SK-N-SH (cell line): ENCODE data around the gene M6PR. TPM values are rescaled to one million over a fixed set of nuclear protein-coding genes. Genes with fewer than 3 reads are reported as not detected.

Experiments used
- CTCF ChIA-PET: fragments of 300-600, 350-600 bp; formaldehyde crosslinking; extraction: SDS; loops from one replicate; lab custom pipeline; 2021; lab: Yijun Ruan, JAX
- POLR2A ChIA-PET: fragments of 350-600 bp; sonication (Branson Sonifier 250); formaldehyde crosslinking; extraction: SDS; loops from one replicate; lab custom pipeline; 2020; ENCODE audit warnings: antibody characterized with exemption, inconsistent platforms; lab: Yijun Ruan, JAX
- DNase-seq: peaks from one replicate; pipeline ENCODE4 v3.0.0; 2012
- H2AFZ ChIP-seq: fragments of 200-600 bp; sonication (generic); 2 replicates; pipeline ENCODE4 v1.8.1; 2016; ENCODE audit warnings: antibody characterized with exemption, mild to moderate bottlenecking, low read depth
- H3F3A ChIP-seq: fragments of 200-600 bp; sonication (generic); replicated peaks from 2 replicates; pipeline ENCODE3; 2016; ENCODE audit warnings: antibody characterized with exemption, mild to moderate bottlenecking; ENCODE audit not compliant: insufficient read depth
- H3K27ac ChIP-seq, 2 experiments: fragments of 200-500 bp in 1 of 2; fragments of 200-600 bp in 1 of 2; sonication (Bioruptor generic) in 1 of 2; sonication (generic), shearing (Covaris generic) in 1 of 2; 2 replicates each; pipeline versions ENCODE4 v1.5.1 to v1.6.1; 2014 to 2016; ENCODE audit warnings: low read depth in 2 of 2, inconsistent platforms in 1 of 2, low read length in 1 of 2, mild to moderate bottlenecking in 1 of 2, mixed read lengths in 1 of 2
- H3K27me3 ChIP-seq: fragments of 200-600 bp; sonication (generic), shearing (Covaris generic); 2 replicates; pipeline ENCODE4 v1.6.1; 2016; ENCODE audit warnings: mixed run types; ENCODE audit not compliant: insufficient read depth
- H3K36me3 ChIP-seq, 2 experiments: fragments of 200-500 bp in 1 of 2; fragments of 200-600 bp in 1 of 2; sonication (Bioruptor generic) in 1 of 2; sonication (generic) in 1 of 2; replicated peaks in 1 of 2; 2 replicates each; pipeline versions ENCODE3 to v1.5.1; 2014 to 2016; ENCODE audit warnings: low read length in 1 of 2, mild to moderate bottlenecking in 1 of 2; ENCODE audit not compliant: insufficient read depth in 2 of 2, control insufficient read depth in 1 of 2
- H3K4me1 ChIP-seq, 2 experiments: fragments of 200-500 bp in 1 of 2; fragments of 200-600 bp in 1 of 2; sonication (Bioruptor generic) in 1 of 2; sonication (generic), shearing (Covaris generic) in 1 of 2; 2 replicates each; pipeline versions ENCODE4 v1.5.1 to v1.6.1; 2014 to 2016; ENCODE audit warnings: low read depth in 1 of 2, low read length in 1 of 2, mixed run types in 1 of 2; ENCODE audit not compliant: insufficient read depth in 2 of 2, control insufficient read depth in 1 of 2
- H3K4me2 ChIP-seq: fragments of 200-600 bp; sonication (generic), shearing (Covaris generic); 2 replicates; pipeline ENCODE4 v1.6.1; 2017; ENCODE audit warnings: mixed run types
- H3K4me3 ChIP-seq, 2 experiments: fragments of 200-500 bp in 1 of 2; fragments of 200-600 bp in 1 of 2; sonication (Bioruptor generic) in 1 of 2; sonication (generic), shearing (Covaris generic) in 1 of 2; 2 replicates each; pipeline versions ENCODE4 v1.5.1 to v1.8.1; 2014 to 2016; ENCODE audit warnings: low read depth in 2 of 2, inconsistent platforms in 1 of 2, low read length in 1 of 2, mild to moderate bottlenecking in 1 of 2, mixed read lengths in 1 of 2, moderate library complexity in 1 of 2
- H3K79me2 ChIP-seq: fragments of 200-600 bp; sonication (generic); 2 replicates; pipeline ENCODE4 v1.8.1; 2017; ENCODE audit warnings: mild to moderate bottlenecking; ENCODE audit not compliant: insufficient read depth
- H3K9ac ChIP-seq: fragments of 200-600 bp; sonication (generic); 2 replicates; pipeline ENCODE4 v1.6.1; 2017; ENCODE audit warnings: mixed run types
- H3K9me2 ChIP-seq: fragments of 200-600 bp; sonication (generic); 2 replicates; pipeline ENCODE4 v1.6.1; 2017; ENCODE audit warnings: mixed run types
- H3K9me3 ChIP-seq: fragments of 200-600 bp; sonication (generic); 2 replicates; pipeline ENCODE4 v1.6.1; 2017; ENCODE audit warnings: mixed run types, mild to moderate bottlenecking, moderate library complexity
- H4K20me1 ChIP-seq: fragments of 200-600 bp; sonication (generic); 2 replicates; pipeline ENCODE4 v1.6.1; 2017; ENCODE audit warnings: mild to moderate bottlenecking, mixed run types; ENCODE audit not compliant: insufficient read depth
- EZH2phosphoT487 ChIP-seq: fragments of 200-600 bp; sonication (generic); IDR thresholded peaks from 2 replicates; pipeline ENCODE4 v1.6.1; 2017; ENCODE audit warnings: low read depth, mixed run types, mild to moderate bottlenecking, antibody characterized with exemption, moderate library complexity, borderline replicate concordance
- FOSL2 ChIP-seq: IDR thresholded peaks from 2 replicates; pipeline ENCODE4 v1.4.0; 2012; ENCODE audit warnings: low read depth, mild to moderate bottlenecking, moderate library complexity, borderline replicate concordance
- FOXM1 ChIP-seq: IDR thresholded peaks from 2 replicates; pipeline ENCODE4 v1.4.0; 2012; ENCODE audit warnings: low read depth, mild to moderate bottlenecking
- GATA2 ChIP-seq: sonication (generic); formaldehyde crosslinking; IDR thresholded peaks from 2 replicates; pipeline ENCODE4 v1.5.0; 2020; ENCODE audit warnings: mild to moderate bottlenecking, missing genetic modification reagents
- MEF2A ChIP-seq: IDR thresholded peaks from 2 replicates; pipeline ENCODE4 v1.4.0; 2012; ENCODE audit warnings: low read depth, borderline replicate concordance
- MXI1 ChIP-seq: IDR thresholded peaks from 2 replicates; pipeline ENCODE4 v1.6.1; 2012; ENCODE audit warnings: mild to moderate bottlenecking, low read depth, low read length, improper control_type of control experiment
- POLR2AphosphoS5 ChIP-seq: IDR thresholded peaks from 2 replicates; pipeline ENCODE4 v1.6.1; 2012; ENCODE audit warnings: low read depth, low read length
- RFX5 ChIP-seq: IDR thresholded peaks from 2 replicates; pipeline ENCODE4 v1.6.1; 2012; ENCODE audit warnings: mild to moderate bottlenecking, improper control_type of control experiment, low read length
- TCF12 ChIP-seq: IDR thresholded peaks from 2 replicates; pipeline ENCODE4 v1.4.0; 2012
- USF2 ChIP-seq: fragments of 150-350 bp; IDR thresholded peaks from 2 replicates; pipeline ENCODE4 v1.6.1; 2017; ENCODE audit warnings: antibody characterized with exemption, low read length, low read depth, borderline replicate concordance
- WGBS: methylation state at CpG from one replicate; pipeline ENCODE4 v1.1.6; 2017; ENCODE audit warnings: low lambda C conversion rate; 5-methylcytosine and 5-hydroxymethylcytosine counted together
- polyA plus RNA-seq, 3 experiments: library from polyadenylated mRNA; depleted of rRNA; stranded (reverse); fragments of >200 nt; gene quantifications; 2 replicates each; pipeline ENCODE4 v1.2.3, GENCODE V29; 2012

The M6PR gene
- polyA plus RNA-seq, 1 of the 3 experiments (the other 2 are of a cell fraction) = 132 TPM

GRCh38 chr12:8899830-8900229 lies 49.6 kb downstream of the M6PR start (continued):
- no peak for TF ChIP-seq MEF2A
- TF ChIP-seq POLR2AphosphoS5 = no peak
- TF ChIP-seq GATA2 (CRISPR knock-in tag) = no peak
- TF ChIP-seq TCF12 = no peak
- TF ChIP-seq RFX5 = no peak

GRCh38 chr12:8897081-8897480 lies 52.4 kb downstream of the M6PR start:
- 44% methylated on average over 7 of the region's 7 CpGs for WGBS
- H3K79me2 ChIP-seq = no peaks in the 10 kb centered on the region
- H3K27me3 ChIP-seq = no peaks in the 10 kb centered on the region; the same call in 1 of the 2 replicates
- no peaks in the 10 kb centered on the region for H4K20me1 ChIP-seq
- no peaks in the 10 kb centered on the region for H3K4me1 ChIP-seq
- no peak overlapping the region for H3K4me3 ChIP-seq
- H2AFZ ChIP-seq = no peak overlapping the region
- no peak overlapping the region for H3K4me2 ChIP-seq
- no peaks in the 10 kb centered on the region for H3K9me3 ChIP-seq
- H3F3A ChIP-seq = no peaks in the 10 kb centered on the region
- no peak overlapping the region for H3K27ac ChIP-seq
- POLR2A ChIA-PET = no interaction called here
- peaks cover 0 to 5% of the 10 kb centered on the region in 2 experiments for H3K36me3 ChIP-seq
- CTCF ChIA-PET = interaction anchor here (1.3 to 1.7 kb wide), 2 partner anchors 16 to 152 kb away, joined by 5 to 9 read pairs; no protein-coding TSS in a partner anchor
- H3K9ac ChIP-seq = no peak overlapping the region
- TF ChIP-seq FOSL2 (no peak), EZH2phosphoT487 (no peak), MXI1 (no peak), MEF2A (no peak)
- H3K9me2 ChIP-seq = no peaks in the 10 kb centered on the region
- no peak for DNase-seq

- no peak overlapping the region for H3K27ac ChIP-seq
- no peak for DNase-seq
- H3K36me3 ChIP-seq = peaks cover 0 to 5% of the 10 kb centered on the region in 2 experiments
- no peaks in the 10 kb centered on the region for H3K4me1 ChIP-seq
- no peak for TF ChIP-seq USF2
- no peak for TF ChIP-seq FOXM1
- TF ChIP-seq EZH2phosphoT487 = no peak
- TF ChIP-seq MXI1 = no peak
- CTCF ChIA-PET = interaction anchor here (0.8 to 1.5 kb wide), 4 partner anchors 9 to 214 kb away, joined by 3 to 4 read pairs (median 4); no protein-coding TSS in a partner anchor
- no peaks in the 10 kb centered on the region for H3K9me2 ChIP-seq
- H4K20me1 ChIP-seq = no peaks in the 10 kb centered on the region
- H3K9ac ChIP-seq = no peak overlapping the region
- no peak overlapping the region for H3K4me3 ChIP-seq
- no peaks in the 10 kb centered on the region for H3K9me3 ChIP-seq
- H3F3A ChIP-seq = no peaks in the 10 kb centered on the region
- H3K4me2 ChIP-seq = no peak overlapping the region
- H3K79me2 ChIP-seq = no peaks in the 10 kb centered on the region
- POLR2A ChIA-PET = no interaction called here
- H3K27me3 ChIP-seq = no peaks in the 10 kb centered on the region; the same call in 1 of the 2 replicates
- 11% methylated on average over 1 of the region's 1 CpG for WGBS
- no peak overlapping the region for H2AFZ ChIP-seq
Measured at GRCh38 chr12:8894986-8895385, 54.5 kb downstream of the M6PR start.
